H9 (cell line): ENCODE measurements around the gene LMF1. TPM values are rescaled to one million over a fixed set of nuclear protein-coding genes. Genes with fewer than 3 reads are reported as not detected.

Source experiments
- DNase-seq: peaks from one replicate; pipeline ENCODE4 v3.0.0-alpha.2; 2017
- H2AFZ ChIP-seq: one replicate; pipeline ENCODE4 v1.6.1; 2013; ENCODE audit warnings: mild to moderate bottlenecking, low read length, control low read depth, moderate library complexity
- H2AK5ac ChIP-seq: 2 replicates; pipeline ENCODE4 v1.6.1; 2013; ENCODE audit warnings: low read length, control low read depth, mixed read lengths; ENCODE audit not compliant: insufficient read length
- H2BK120ac ChIP-seq: one replicate; pipeline ENCODE4 v1.6.1; 2013; ENCODE audit warnings: low read depth, mild to moderate bottlenecking, low read length, control low read depth, inconsistent platforms; ENCODE audit not compliant: poor library complexity, severe bottlenecking
- H2BK12ac ChIP-seq: 2 replicates; pipeline ENCODE4 v1.6.1; 2013; ENCODE audit warnings: low read length, control low read depth, mixed read lengths, low read depth; ENCODE audit not compliant: insufficient read length
- H2BK15ac ChIP-seq: 2 replicates; pipeline ENCODE4 v1.6.1; 2013; ENCODE audit warnings: low read depth, low read length, control low read depth
- H2BK20ac ChIP-seq: one replicate; pipeline ENCODE4 v1.6.1; 2013; ENCODE audit warnings: low read depth, mild to moderate bottlenecking, low read length, control low read depth, inconsistent platforms; ENCODE audit not compliant: poor library complexity, severe bottlenecking
- H2BK5ac ChIP-seq: 2 replicates; pipeline ENCODE4 v1.6.1; 2013; ENCODE audit warnings: low read length, control low read depth, mixed read lengths; ENCODE audit not compliant: insufficient read length
- H3K14ac ChIP-seq: 2 replicates; pipeline ENCODE4 v1.6.1; 2013; ENCODE audit warnings: low read length, control low read depth; ENCODE audit not compliant: insufficient read depth
- H3K18ac ChIP-seq: 2 replicates; pipeline ENCODE4 v1.6.1; 2013; ENCODE audit warnings: low read depth, mild to moderate bottlenecking, mixed read lengths, low read length, control low read depth; ENCODE audit not compliant: insufficient read length
- H3K23ac ChIP-seq: 2 replicates; pipeline ENCODE4 v1.6.1; 2013; ENCODE audit warnings: low read length, control low read depth, mixed read lengths, low read depth; ENCODE audit not compliant: insufficient read length
- H3K23me2 ChIP-seq: 2 replicates; pipeline ENCODE4 v1.6.1; 2013; ENCODE audit warnings: low read depth, mild to moderate bottlenecking, mixed read lengths, low read length, control low read depth; ENCODE audit not compliant: insufficient read length, poor library complexity, severe bottlenecking
- H3K27ac ChIP-seq: 2 replicates; pipeline ENCODE4 v1.5.1; 2013; ENCODE audit warnings: low read length, control low read depth, mixed read lengths, low read depth; ENCODE audit not compliant: insufficient read length
- H3K27me3 ChIP-seq: 2 replicates; pipeline ENCODE4 v1.6.1; 2013; ENCODE audit warnings: low read length, control low read depth, inconsistent platforms; ENCODE audit not compliant: insufficient read depth
- H3K4ac ChIP-seq: 2 replicates; pipeline ENCODE4 v1.6.1; 2013; ENCODE audit warnings: low read depth, mild to moderate bottlenecking, control low read depth, inconsistent platforms, low read length, moderate library complexity
- H3K4me1 ChIP-seq: 2 replicates; pipeline ENCODE4 v1.6.1; 2013; ENCODE audit warnings: low read length, control low read depth, inconsistent platforms; ENCODE audit not compliant: insufficient read depth
- H3K4me2 ChIP-seq: 2 replicates; pipeline ENCODE4 v1.6.1; 2013; ENCODE audit warnings: low read length, control low read depth, mixed read lengths; ENCODE audit not compliant: insufficient read length, insufficient read depth
- H3K56ac ChIP-seq: 2 replicates; pipeline ENCODE4 v1.6.1; 2013; ENCODE audit warnings: low read depth, mild to moderate bottlenecking, mixed read lengths, low read length, control low read depth; ENCODE audit not compliant: insufficient read length
- H3K79me1 ChIP-seq: 2 replicates; pipeline ENCODE4 v1.6.1; 2013; ENCODE audit warnings: low read depth, mild to moderate bottlenecking, moderate library complexity, low read length, control low read depth, inconsistent platforms; ENCODE audit not compliant: insufficient read depth, poor library complexity, severe bottlenecking
- H3K79me2 ChIP-seq: 2 replicates; pipeline ENCODE4 v1.6.1; 2013; ENCODE audit warnings: low read length, control low read depth, inconsistent platforms; ENCODE audit not compliant: insufficient read depth
- H3K9ac ChIP-seq: 2 replicates; pipeline ENCODE4 v1.6.1; 2013; ENCODE audit warnings: low read length, control low read depth, mixed read lengths; ENCODE audit not compliant: insufficient read length; ENCODE audit errors: extremely low read depth
- H3K9me3 ChIP-seq: one replicate; pipeline ENCODE4 v1.6.1; 2013; ENCODE audit warnings: low read depth, low read length, inconsistent platforms; ENCODE audit not compliant: control insufficient read depth
- H3T11ph ChIP-seq: one replicate; pipeline ENCODE4 v1.6.1; 2013; ENCODE audit warnings: mild to moderate bottlenecking, low read length, control low read depth, inconsistent platforms
- H4K20me1 ChIP-seq: one replicate; pipeline ENCODE4 v1.6.1; 2013; ENCODE audit not compliant: control insufficient read depth, insufficient read length, insufficient read depth
- H4K5ac ChIP-seq: 2 replicates; pipeline ENCODE4 v1.6.1; 2013; ENCODE audit warnings: low read depth, mild to moderate bottlenecking, mixed read lengths, low read length, control low read depth; ENCODE audit not compliant: insufficient read length
- H4K8ac ChIP-seq: replicated peaks from 2 replicates; pipeline ENCODE4 v1.6.1; 2013; ENCODE audit warnings: low read length, control low read depth, mixed read lengths, low read depth; ENCODE audit not compliant: insufficient read length
- H4K91ac ChIP-seq: 2 replicates; pipeline ENCODE4 v1.6.1; 2013; ENCODE audit warnings: low read depth, mild to moderate bottlenecking, moderate library complexity, mixed read lengths, low read length, control low read depth; ENCODE audit not compliant: insufficient read length
- H3K27ac Mint-ChIP-seq, 3 experiments: 2 replicates in 2 of 3; 3 replicates in 1 of 3; pipeline ENCODE4 v1.8.0; 2020 to 2021; ENCODE audit warnings: mixed read lengths in 3 of 3, mild to moderate bottlenecking in 1 of 3, moderate library complexity in 1 of 3
- H3K27me3 Mint-ChIP-seq: 2 replicates; pipeline ENCODE4 v1.8.0; 2021; ENCODE audit warnings: low read depth, mild to moderate bottlenecking, moderate library complexity, mixed read lengths
- H3K36me3 Mint-ChIP-seq, 3 experiments: 2 replicates in 2 of 3; 3 replicates in 1 of 3; pipeline ENCODE4 v1.8.0; 2020 to 2021; ENCODE audit warnings: low read depth in 3 of 3, mixed read lengths in 3 of 3; ENCODE audit not compliant: insufficient read depth in 1 of 3
- H3K4me1 Mint-ChIP-seq, 2 experiments: 2 replicates each; pipeline ENCODE4 v1.8.0; 2020; ENCODE audit warnings: mixed read lengths in 2 of 2
- H3K4me3 Mint-ChIP-seq, 2 experiments: 2 replicates in 1 of 2; 3 replicates in 1 of 2; pipeline ENCODE4 v1.8.0; 2020 to 2021; ENCODE audit warnings: mild to moderate bottlenecking in 2 of 2, mixed read lengths in 2 of 2, moderate library complexity in 1 of 2
- H3K9me3 Mint-ChIP-seq, 2 experiments: 2 replicates in 1 of 2; 3 replicates in 1 of 2; pipeline ENCODE4 v1.8.0; 2020; ENCODE audit warnings: mild to moderate bottlenecking in 2 of 2, mixed read lengths in 2 of 2, moderate library complexity in 1 of 2
- WGBS: extraction: QIAGEN DNeasy Blood & Tissue Kit; methylation state at CpG from one replicate; pipeline ENCODE4 v1.1.7; 2013; ENCODE audit warnings: missing lambda C conversion rate, low lambda C conversion rate, mixed read lengths; ENCODE audit not compliant: insufficient read length; ENCODE audit errors: extremely low coverage; 5-methylcytosine and 5-hydroxymethylcytosine counted together
- total RNA-seq: library from RNA; stranded (reverse); gene quantifications from 2 replicates; pipeline ENCODE4 v1.2.1, GENCODE V29; 2021
- TF ChIP-seq, protein P1 (sequence below): fragments of 200-600 bp; sonication (generic); conservative IDR thresholded peaks from 3 replicates; pipeline ENCODE4 v1.8.0; 2021; ENCODE audit warnings: antibody characterized with exemption, mild to moderate bottlenecking

Gene LMF1
- total RNA-seq, 1 experiment from 2014 or later = 7.1 TPM

DNA sequence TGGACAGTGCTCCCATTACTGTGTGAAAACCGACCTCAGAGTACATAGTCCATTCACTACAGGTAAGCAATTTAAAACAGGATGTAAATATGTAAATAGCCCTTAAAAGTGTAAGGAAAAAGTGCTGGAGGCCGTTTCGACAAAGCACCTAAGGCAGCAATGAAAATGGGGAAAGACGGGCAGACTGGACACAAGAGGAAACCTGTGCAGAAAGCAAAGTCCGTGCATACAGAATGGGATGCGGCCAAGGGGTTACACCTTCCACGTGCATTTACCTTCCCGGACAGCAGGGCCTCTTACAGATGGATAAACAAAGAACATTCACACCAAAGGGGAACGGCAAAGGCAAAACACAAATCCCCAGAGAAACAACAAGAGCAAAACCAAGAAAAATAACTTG is 32.0 kb downstream of the LMF1 start:
- Histone ChIP-seq H3K27ac (no peak overlapping the region), H3K79me1 (no peaks in the 10 kb centered on the region), H3K4ac (no peak overlapping the region), H3K4me2 (no peak overlapping the region), H2BK5ac (no peak overlapping the region), H3K9ac (no peak overlapping the region), H3K14ac (no peak overlapping the region), H2BK15ac (no peak overlapping the region), H3K23me2 (no peaks in the 10 kb centered on the region), H3T11ph (no peak overlapping the region), H3K27me3 (no peaks in the 10 kb centered on the region), H3K79me2 (no peaks in the 10 kb centered on the region), H3K18ac (no peak overlapping the region), H2AK5ac (no peak overlapping the region), H3K4me1 (no peaks in the 10 kb centered on the region), H4K20me1 (no peaks in the 10 kb centered on the region), H3K23ac (no peak overlapping the region), H4K8ac (no peak overlapping the region), H2BK12ac (no peak overlapping the region), H4K91ac (no peak overlapping the region), H2AFZ (no peak overlapping the region), H3K56ac (no peak overlapping the region), H2BK20ac (no peak overlapping the region), H3K9me3 (no peaks in the 10 kb centered on the region), H2BK120ac (no peak overlapping the region), H4K5ac (no peak overlapping the region)
- H3K9me3 Mint-ChIP-seq = peaks cover 19 to 25% of the 10 kb centered on the region in 2 experiments
- H3K36me3 Mint-ChIP-seq = peaks cover 10 to 17% (median 16%) of the 10 kb centered on the region in 3 experiments; a peak in 5 of 7 replicates
- TF ChIP-seq, protein P1, sequence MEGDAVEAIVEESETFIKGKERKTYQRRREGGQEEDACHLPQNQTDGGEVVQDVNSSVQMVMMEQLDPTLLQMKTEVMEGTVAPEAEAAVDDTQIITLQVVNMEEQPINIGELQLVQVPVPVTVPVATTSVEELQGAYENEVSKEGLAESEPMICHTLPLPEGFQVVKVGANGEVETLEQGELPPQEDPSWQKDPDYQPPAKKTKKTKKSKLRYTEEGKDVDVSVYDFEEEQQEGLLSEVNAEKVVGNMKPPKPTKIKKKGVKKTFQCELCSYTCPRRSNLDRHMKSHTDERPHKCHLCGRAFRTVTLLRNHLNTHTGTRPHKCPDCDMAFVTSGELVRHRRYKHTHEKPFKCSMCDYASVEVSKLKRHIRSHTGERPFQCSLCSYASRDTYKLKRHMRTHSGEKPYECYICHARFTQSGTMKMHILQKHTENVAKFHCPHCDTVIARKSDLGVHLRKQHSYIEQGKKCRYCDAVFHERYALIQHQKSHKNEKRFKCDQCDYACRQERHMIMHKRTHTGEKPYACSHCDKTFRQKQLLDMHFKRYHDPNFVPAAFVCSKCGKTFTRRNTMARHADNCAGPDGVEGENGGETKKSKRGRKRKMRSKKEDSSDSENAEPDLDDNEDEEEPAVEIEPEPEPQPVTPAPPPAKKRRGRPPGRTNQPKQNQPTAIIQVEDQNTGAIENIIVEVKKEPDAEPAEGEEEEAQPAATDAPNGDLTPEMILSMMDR = no peak
- peaks cover 3% of the 10 kb centered on the region for H3K27me3 Mint-ChIP-seq
- H3K27ac Mint-ChIP-seq = no peak overlapping the region
- no peak for DNase-seq
- no CpG with 5 or more reads among the region's 9 CpGs for WGBS
- no peak overlapping the region for H3K4me3 Mint-ChIP-seq
- H3K4me1 Mint-ChIP-seq = no peaks in the 10 kb centered on the region
